ENCODE results near the gene MACROD2. TPM values are rescaled to one million over a fixed set of nuclear protein-coding genes. Genes with fewer than 3 reads are reported as not detected.

Gene MACROD2
- total and polyA plus RNA-seq, 2 experiments from 2014 or later: 2.8 to 4.3 TPM

GRCh38 chr20:13984211-13984610 is 11.1 kb upstream of the MACROD2 start:
- H3K4me1 Mint-ChIP-seq: peaks cover 4% of the 10 kb centered on the region; the same call in 2 of the 3 replicates
- no peak overlapping the region for H3K27ac Mint-ChIP-seq
- TF ChIP-seq, protein P1, sequence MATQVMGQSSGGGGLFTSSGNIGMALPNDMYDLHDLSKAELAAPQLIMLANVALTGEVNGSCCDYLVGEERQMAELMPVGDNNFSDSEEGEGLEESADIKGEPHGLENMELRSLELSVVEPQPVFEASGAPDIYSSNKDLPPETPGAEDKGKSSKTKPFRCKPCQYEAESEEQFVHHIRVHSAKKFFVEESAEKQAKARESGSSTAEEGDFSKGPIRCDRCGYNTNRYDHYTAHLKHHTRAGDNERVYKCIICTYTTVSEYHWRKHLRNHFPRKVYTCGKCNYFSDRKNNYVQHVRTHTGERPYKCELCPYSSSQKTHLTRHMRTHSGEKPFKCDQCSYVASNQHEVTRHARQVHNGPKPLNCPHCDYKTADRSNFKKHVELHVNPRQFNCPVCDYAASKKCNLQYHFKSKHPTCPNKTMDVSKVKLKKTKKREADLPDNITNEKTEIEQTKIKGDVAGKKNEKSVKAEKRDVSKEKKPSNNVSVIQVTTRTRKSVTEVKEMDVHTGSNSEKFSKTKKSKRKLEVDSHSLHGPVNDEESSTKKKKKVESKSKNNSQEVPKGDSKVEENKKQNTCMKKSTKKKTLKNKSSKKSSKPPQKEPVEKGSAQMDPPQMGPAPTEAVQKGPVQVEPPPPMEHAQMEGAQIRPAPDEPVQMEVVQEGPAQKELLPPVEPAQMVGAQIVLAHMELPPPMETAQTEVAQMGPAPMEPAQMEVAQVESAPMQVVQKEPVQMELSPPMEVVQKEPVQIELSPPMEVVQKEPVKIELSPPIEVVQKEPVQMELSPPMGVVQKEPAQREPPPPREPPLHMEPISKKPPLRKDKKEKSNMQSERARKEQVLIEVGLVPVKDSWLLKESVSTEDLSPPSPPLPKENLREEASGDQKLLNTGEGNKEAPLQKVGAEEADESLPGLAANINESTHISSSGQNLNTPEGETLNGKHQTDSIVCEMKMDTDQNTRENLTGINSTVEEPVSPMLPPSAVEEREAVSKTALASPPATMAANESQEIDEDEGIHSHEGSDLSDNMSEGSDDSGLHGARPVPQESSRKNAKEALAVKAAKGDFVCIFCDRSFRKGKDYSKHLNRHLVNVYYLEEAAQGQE (IDR thresholded peaks at IDR 0.05; ENCODE audit: unreplicated experiment): no peak
- no peak for TF ChIP-seq JUNB (IDR thresholded peaks at IDR 0.05; ENCODE audit: unreplicated experiment)
- no peak for TF ChIP-seq ZNF331 (CRISPR knock-in tag; IDR thresholded peaks at IDR 0.05; ENCODE audit: low read depth)
- Histone ChIP-seq H3F3A (replicated peaks; ENCODE audit: low read depth) (no peaks in the 10 kb centered on the region), H3K27me3 (ENCODE audit: insufficient read depth) (no peaks in the 10 kb centered on the region), H4K20me1 (replicated peaks; ENCODE audit: insufficient read depth) (no peaks in the 10 kb centered on the region), H3K4me2 (no peak overlapping the region), H3K36me3 (ENCODE audit: insufficient read depth) (no peaks in the 10 kb centered on the region), H3K4me3 (no peak overlapping the region), H3K9me2 (ENCODE audit: insufficient read depth) (no peaks in the 10 kb centered on the region), H3K79me2 (replicated peaks; ENCODE audit: insufficient read depth) (no peaks in the 10 kb centered on the region), H2AFZ (peak overlapping the region; percentile 7; the same call in 1 of the 2 replicates), H3K27ac (ENCODE audit: low read depth) (no peak overlapping the region), H3K4me1 (ENCODE audit: insufficient read depth) (no peaks in the 10 kb centered on the region)
- DNase-seq (ENCODE audit: low spot score) (no peak), ATAC-seq (no peak)
- H3K27me3 Mint-ChIP-seq (ENCODE audit: insufficient read depth, low read depth, poor library complexity): no peaks in the 10 kb centered on the region
- H3K9me3 Mint-ChIP-seq: no peaks in the 10 kb centered on the region; the same call in 2 of the 3 replicates
- no peak overlapping the region for H3K4me3 Mint-ChIP-seq
- H3K36me3 Mint-ChIP-seq (ENCODE audit: low read depth): no peaks in the 10 kb centered on the region

DNA sequence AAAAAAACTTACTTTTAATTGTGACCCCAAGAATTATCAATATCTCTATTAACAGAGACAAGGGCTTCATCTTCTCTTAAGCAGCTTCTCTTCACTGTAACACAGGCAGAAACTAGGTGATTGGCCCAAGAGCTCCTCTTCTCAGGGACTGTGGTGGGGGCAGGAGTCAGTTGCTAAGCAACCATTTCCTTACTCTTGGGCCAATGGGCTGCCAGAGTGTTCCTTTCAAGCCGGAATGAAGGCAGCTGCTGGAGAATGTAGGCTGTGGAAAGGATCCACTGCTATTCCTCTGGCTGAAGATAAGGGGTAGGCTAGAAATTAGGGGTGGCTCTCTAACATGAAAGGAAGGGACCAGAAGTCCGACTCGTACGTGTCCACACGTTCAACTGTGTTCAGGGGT is 4.9 kb upstream of the MACROD2 start, which contains the start of gene SEL1L2:
TSS of gene SEL1L2 (minus strand) at position 150 of the 400 bp plus-strand sequence. CDS start at position 70, 80 bp downstream.
- no peak within 1 kb of the TSS for H3K27ac ChIP-seq (ENCODE audit: low read depth)
- TF ChIP-seq ZNF462 (CRISPR knock-in tag; IDR thresholded peaks at IDR 0.05) (no peak), EZH2phosphoT487 (IDR thresholded peaks at IDR 0.05; ENCODE audit: unreplicated experiment) (no peak), CREB1 (CRISPR knock-in tag; IDR thresholded peaks at IDR 0.05; ENCODE audit: low read depth) (no peak), STAT1 (IDR thresholded peaks at IDR 0.05; ENCODE audit: unreplicated experiment) (no peak), POLR2AphosphoS5 (IDR thresholded peaks at IDR 0.05; ENCODE audit: low read depth) (no peak), JUNB (IDR thresholded peaks at IDR 0.05; ENCODE audit: unreplicated experiment) (no peak), ZNF331 (CRISPR knock-in tag; IDR thresholded peaks at IDR 0.05; ENCODE audit: low read depth) (no peak), NANOG (IDR thresholded peaks at IDR 0.05; ENCODE audit: borderline replicate concordance) (no peak), CTCF (conservative IDR thresholded peaks at IDR 0.05; ENCODE audit: low read depth in 2 of 2) (no peak)

More for the DNA sequence above, 4.9 kb upstream of the MACROD2 start, which contains the start of gene SEL1L2:
- H3F3A ChIP-seq (replicated peaks; ENCODE audit: low read depth): no peaks in the 10 kb centered on the region
- peak; percentile 70 for ATAC-seq
- no peaks in the 10 kb centered on the region for H3K27me3 ChIP-seq (ENCODE audit: insufficient read depth)
- Mint-ChIP-seq H3K4me1 (peaks cover 10% of the 10 kb centered on the region; the same call in 2 of the 3 replicates), H3K27ac (peak within 1 kb of the TSS; percentile 28; the same call in 1 of the 2 replicates), H3K36me3 (ENCODE audit: low read depth) (no peaks in the 10 kb centered on the region), H3K27me3 (ENCODE audit: insufficient read depth, low read depth, poor library complexity) (no peaks in the 10 kb centered on the region), H3K4me3 (no peak within 1 kb of the TSS), H3K9me3 (no peaks in the 10 kb centered on the region; the same call in 2 of the 3 replicates)
- H3K4me1 ChIP-seq (ENCODE audit: insufficient read depth): no peaks in the 10 kb centered on the region
- H3K4me2 ChIP-seq: no peak within 1 kb of the TSS
- no peaks in the 10 kb centered on the region for H3K36me3 ChIP-seq (ENCODE audit: insufficient read depth)
- peak; percentile 94 for DNase-seq (ENCODE audit: low spot score)
- H3K9me2 ChIP-seq (ENCODE audit: insufficient read depth): no peaks in the 10 kb centered on the region
- H2AFZ ChIP-seq: no peak within 1 kb of the TSS; the same call in 1 of the 2 replicates
- H3K79me2 ChIP-seq (replicated peaks; ENCODE audit: insufficient read depth): no peaks in the 10 kb centered on the region
- no peak within 1 kb of the TSS for H3K4me3 ChIP-seq
- no peaks in the 10 kb centered on the region for H4K20me1 ChIP-seq (replicated peaks; ENCODE audit: insufficient read depth)

Measured in GM23338 (cell line).